ENCODE results near the gene KCNN2. TPM values are rescaled to one million over a fixed set of nuclear protein-coding genes. Genes with fewer than 3 reads are reported as not detected.

KCNN2 gene
- total RNA-seq, 4 donors from 2014 or later: 0.40 TPM; not detected in 3

GRCh38 chr5:114330916-114331531, 30.8 kb upstream of the KCNN2 start:
- DNase-seq: no peak
- no peaks in the 10 kb centered on the region for H3K9me3 ChIP-seq
- H3K4me3 ChIP-seq: no peak overlapping the region
- no peaks in the 10 kb centered on the region for H3K36me3 ChIP-seq
- H3K27me3 ChIP-seq: no peaks in the 10 kb centered on the region
- H3K4me1 ChIP-seq: no peaks in the 10 kb centered on the region
- no peak for TF ChIP-seq POLR2A (IDR thresholded peaks at IDR 0.05)
- no peak for TF ChIP-seq CTCF (IDR thresholded peaks at IDR 0.05)
- H3K27ac ChIP-seq: no peak overlapping the region

DNA sequence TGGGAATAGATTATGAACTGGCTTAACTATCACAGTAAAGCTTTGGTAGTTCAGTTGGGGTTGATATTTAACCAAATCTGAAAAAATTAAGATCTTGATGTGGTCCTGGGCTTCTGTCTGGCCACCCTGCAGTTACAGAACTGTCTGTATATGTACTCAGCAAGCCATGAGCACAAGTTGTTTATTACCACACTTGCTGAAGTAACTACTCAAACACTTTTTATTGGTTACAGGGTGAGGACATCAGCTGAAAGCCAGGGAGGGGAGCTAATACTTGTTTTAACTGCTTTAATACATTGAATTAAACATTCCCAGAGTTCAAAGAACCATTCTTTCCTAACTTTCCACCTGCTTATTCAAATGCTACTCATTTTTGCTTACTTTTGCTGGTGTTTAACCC, 29.4 kb upstream of the KCNN2 start:
- TF ChIP-seq CTCF (IDR thresholded peaks at IDR 0.05): no peak
- TF ChIP-seq POLR2A (IDR thresholded peaks at IDR 0.05): no peak
- Histone ChIP-seq H3K27ac (no peak overlapping the region), H3K4me1 (no peaks in the 10 kb centered on the region), H3K4me3 (no peak overlapping the region), H3K9me3 (no peaks in the 10 kb centered on the region), H3K36me3 (no peaks in the 10 kb centered on the region), H3K27me3 (no peaks in the 10 kb centered on the region)
- DNase-seq: no peak

- no peaks in the 10 kb centered on the region for H3K27me3 ChIP-seq
Observed at GRCh38 chr5:114332925-114333324, 28.9 kb upstream of the KCNN2 start.

DNA sequence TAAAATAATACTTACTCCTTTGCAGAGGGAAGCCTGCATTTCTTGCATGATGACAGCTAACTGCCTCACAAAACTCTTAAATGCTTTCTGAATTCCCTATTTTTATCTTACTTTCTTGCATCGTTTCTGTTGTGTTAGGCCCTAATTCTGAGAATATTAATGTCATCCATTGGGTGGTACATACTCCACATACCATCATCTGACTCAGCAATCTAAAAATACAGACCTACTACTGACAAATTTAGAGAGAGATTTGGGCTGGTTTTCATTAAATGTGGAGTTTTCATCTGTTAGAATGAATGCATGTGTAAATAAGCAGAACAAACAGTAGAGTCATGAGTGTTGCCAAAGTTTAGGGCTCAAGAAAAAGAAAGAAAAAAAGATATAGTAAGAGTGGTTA, 26.5 kb upstream of the KCNN2 start:
- no peak overlapping the region for H3K4me3 ChIP-seq
- no peak for DNase-seq
- TF ChIP-seq POLR2A (IDR thresholded peaks at IDR 0.05) (no peak), CTCF (IDR thresholded peaks at IDR 0.05) (no peak)

More at GRCh38 chr5:114332925-114333324, 28.9 kb upstream of the KCNN2 start:
- H3K9me3 ChIP-seq: no peaks in the 10 kb centered on the region
- no peaks in the 10 kb centered on the region for H3K4me1 ChIP-seq
- DNase-seq: no peak
- no peaks in the 10 kb centered on the region for H3K36me3 ChIP-seq
- H3K4me3 ChIP-seq: no peak overlapping the region
- no peak overlapping the region for H3K27ac ChIP-seq
- TF ChIP-seq POLR2A (IDR thresholded peaks at IDR 0.05) (no peak), CTCF (IDR thresholded peaks at IDR 0.05) (no peak)

DNA sequence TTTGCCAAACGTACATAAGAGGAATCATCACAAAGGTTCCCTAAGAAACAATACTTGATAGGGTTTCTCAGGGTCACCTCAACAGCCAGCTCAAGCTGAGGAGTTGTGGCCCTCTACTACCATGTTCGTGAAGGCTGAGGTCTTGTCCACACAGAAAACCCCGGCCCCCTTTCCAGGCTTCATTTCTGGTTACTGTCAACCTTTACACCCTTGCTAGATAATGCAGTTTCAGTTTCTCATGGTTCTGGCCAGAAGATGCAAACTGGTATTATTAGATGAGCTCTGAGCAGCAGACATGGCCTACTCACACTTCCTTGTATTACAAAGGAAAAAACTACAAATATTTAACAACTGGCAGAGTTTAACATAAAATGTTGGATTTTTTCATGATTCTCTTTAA, 22.8 kb upstream of the KCNN2 start:
- no peaks in the 10 kb centered on the region for H3K9me3 ChIP-seq
- H3K27ac ChIP-seq: no peak overlapping the region
- H3K4me1 ChIP-seq: no peaks in the 10 kb centered on the region
- DNase-seq: no peak
- H3K4me3 ChIP-seq: no peak overlapping the region
- H3K36me3 ChIP-seq: no peaks in the 10 kb centered on the region
- no peak for TF ChIP-seq CTCF (IDR thresholded peaks at IDR 0.05)
- no peak for TF ChIP-seq POLR2A (IDR thresholded peaks at IDR 0.05)
- H3K27me3 ChIP-seq: no peaks in the 10 kb centered on the region

More for the DNA sequence above, 26.5 kb upstream of the KCNN2 start:
- Histone ChIP-seq H3K4me1 (no peaks in the 10 kb centered on the region), H3K36me3 (no peaks in the 10 kb centered on the region), H3K27me3 (no peaks in the 10 kb centered on the region), H3K27ac (no peak overlapping the region), H3K9me3 (no peaks in the 10 kb centered on the region)

GRCh38 chr5:114346181-114346580, 15.7 kb upstream of the KCNN2 start:
- DNase-seq: no peak

More at GRCh38 chr5:114346181-114346580, 15.7 kb upstream of the KCNN2 start:
- no peak overlapping the region for H3K27ac ChIP-seq
- no peak overlapping the region for H3K4me3 ChIP-seq
- H3K4me1 ChIP-seq: no peaks in the 10 kb centered on the region
- TF ChIP-seq POLR2A (IDR thresholded peaks at IDR 0.05): no peak
- no peak for TF ChIP-seq CTCF (IDR thresholded peaks at IDR 0.05)
- no peaks in the 10 kb centered on the region for H3K36me3 ChIP-seq
- H3K9me3 ChIP-seq: no peaks in the 10 kb centered on the region
- no peaks in the 10 kb centered on the region for H3K27me3 ChIP-seq
